GM10248 (cell line): ENCODE data around the gene KLF14.

Experiments
- CTCF ChIA-PET: fragments of 300-600 bp; sonication (Branson Sonifier 250); formaldehyde crosslinking; extraction: SDS; loops from one replicate; lab custom pipeline; 2021; ENCODE audit warnings: antibody characterized with exemption; lab: Yijun Ruan, JAX
- POLR2A ChIA-PET: fragments of 350-650 bp; sonication (Branson Sonifier 250); formaldehyde crosslinking; extraction: SDS; loops from one replicate; lab custom pipeline; 2020; ENCODE audit warnings: antibody characterized with exemption; lab: Yijun Ruan, JAX
- DNase-seq: peaks from one replicate; pipeline ENCODE4 v3.0.0; 2012; ENCODE audit errors: extremely low spot score
- TF ChIP-seq, protein P1 (sequence below): IDR thresholded peaks from 2 replicates; pipeline ENCODE4 v1.5.1; 2012; ENCODE audit warnings: mild to moderate bottlenecking, low read depth; ENCODE audit errors: extremely low read depth, missing control alignments, control extremely low read depth

Gene KLF14

GRCh38 chr7:130736298-130736900 lies 2.4 kb upstream of the KLF14 start:
- CTCF ChIA-PET: no interaction called here
- POLR2A ChIA-PET: no interaction called here
- TF ChIP-seq, protein P1, sequence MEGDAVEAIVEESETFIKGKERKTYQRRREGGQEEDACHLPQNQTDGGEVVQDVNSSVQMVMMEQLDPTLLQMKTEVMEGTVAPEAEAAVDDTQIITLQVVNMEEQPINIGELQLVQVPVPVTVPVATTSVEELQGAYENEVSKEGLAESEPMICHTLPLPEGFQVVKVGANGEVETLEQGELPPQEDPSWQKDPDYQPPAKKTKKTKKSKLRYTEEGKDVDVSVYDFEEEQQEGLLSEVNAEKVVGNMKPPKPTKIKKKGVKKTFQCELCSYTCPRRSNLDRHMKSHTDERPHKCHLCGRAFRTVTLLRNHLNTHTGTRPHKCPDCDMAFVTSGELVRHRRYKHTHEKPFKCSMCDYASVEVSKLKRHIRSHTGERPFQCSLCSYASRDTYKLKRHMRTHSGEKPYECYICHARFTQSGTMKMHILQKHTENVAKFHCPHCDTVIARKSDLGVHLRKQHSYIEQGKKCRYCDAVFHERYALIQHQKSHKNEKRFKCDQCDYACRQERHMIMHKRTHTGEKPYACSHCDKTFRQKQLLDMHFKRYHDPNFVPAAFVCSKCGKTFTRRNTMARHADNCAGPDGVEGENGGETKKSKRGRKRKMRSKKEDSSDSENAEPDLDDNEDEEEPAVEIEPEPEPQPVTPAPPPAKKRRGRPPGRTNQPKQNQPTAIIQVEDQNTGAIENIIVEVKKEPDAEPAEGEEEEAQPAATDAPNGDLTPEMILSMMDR: no peak
- no peak for DNase-seq

DNA sequence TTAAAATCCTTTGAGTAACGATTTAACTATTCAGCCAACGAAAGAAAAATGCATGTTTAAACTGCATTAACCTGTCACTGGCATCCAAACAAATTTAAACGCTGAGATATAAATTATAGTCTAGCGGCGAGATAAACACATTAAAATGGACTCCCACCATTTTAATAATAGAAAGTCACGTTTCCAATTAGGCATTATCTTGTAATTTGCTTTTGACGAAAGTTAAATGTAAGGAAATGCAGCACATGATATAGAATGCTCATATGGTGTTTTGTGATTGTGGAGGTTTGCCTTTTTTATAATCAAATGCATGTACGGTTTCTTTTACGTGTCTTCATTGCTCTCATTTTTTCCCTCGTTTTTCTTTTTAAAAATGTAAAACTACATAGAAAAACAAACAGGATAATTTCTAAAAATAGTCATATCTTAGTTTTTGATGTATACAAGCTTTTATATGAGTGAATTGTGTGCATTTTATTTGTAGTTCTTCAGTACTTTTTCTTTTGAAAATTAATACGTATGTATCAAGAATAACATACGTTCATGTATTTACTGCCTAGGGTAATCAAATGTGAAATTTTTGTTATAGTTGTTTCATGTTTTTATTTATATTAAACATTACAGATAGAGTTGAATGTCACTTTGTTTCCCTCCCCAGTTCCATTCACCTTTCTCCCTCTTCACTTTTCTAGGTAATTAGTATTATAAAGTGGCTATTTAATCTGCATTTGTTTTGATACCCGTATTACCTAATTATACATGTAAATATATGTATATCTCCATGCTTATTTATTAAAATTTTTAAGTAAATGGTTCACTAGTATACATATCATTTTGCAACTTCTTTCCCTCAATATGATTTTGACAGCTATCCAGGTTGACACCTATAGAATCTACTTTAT lies 1.1 kb upstream of the KLF14 start:
- ChIA-PET CTCF (interaction anchor here (1.5 to 3.6 kb wide), 2 partner anchors 13 to 23 kb away, joined by 4 to 10 read pairs; no protein-coding TSS in a partner anchor), POLR2A (no interaction called here)
- DNase-seq: no peak
- TF ChIP-seq, protein P1: no peak

DNA sequence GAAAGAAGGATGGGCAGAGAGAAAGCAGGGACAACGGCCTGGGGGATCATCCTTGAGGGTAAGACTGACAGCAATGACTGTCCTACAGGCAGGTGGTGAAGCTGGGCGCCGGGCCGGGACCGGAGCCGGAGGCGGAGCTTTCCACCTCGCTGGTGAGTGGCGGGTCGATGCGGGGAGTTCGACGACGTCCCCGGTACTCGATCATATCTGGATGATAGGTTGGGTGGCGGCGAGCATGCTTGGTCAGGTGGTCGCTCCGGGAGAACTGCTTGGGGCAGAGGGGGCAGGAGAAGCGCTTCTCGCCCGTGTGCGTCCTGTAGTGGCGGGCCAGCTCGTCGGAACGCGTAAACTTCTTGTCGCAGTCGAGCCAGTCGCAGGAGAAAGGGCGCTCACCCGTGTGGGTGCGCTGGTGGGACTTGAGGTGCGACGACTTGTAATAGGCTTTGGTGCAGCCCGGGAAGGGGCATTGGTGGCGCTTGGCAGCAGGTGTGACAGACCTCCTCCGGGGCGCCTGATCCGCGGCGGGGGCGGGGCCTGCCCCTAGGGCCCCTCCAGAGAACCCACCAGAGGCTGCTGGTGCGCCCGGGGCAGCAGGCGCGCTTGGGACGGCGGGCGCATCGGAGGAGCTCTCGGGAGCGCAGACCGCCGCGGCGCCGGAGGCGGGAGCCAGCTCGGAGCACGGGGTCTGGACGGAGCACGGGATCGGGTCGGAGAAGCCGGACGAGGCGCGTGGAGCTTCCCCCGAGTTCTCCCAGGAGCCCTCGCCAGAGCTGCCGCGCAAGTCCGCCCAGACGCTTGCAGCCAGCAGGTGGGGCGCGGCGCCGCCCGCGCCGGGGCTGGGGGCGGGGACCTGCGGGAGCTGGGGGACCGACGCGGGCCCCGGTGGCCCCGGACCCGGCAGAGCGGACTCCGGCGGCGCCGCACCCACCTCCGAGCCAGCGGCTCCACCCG lies 752 bp downstream of the KLF14 start:
- TF ChIP-seq, protein P1: peak; percentile 18
- DNase-seq: peak; percentile 69
- ChIA-PET POLR2A (interaction anchor here (0.6 kb wide), 1 partner anchor 698 kb away, joined by 5 read pairs; no protein-coding TSS in a partner anchor), CTCF (interaction anchor here (1.1 to 3.6 kb wide), 3 partner anchors 9 to 24 kb away, joined by 5 to 25 read pairs (median 10); no protein-coding TSS in a partner anchor)

- ChIA-PET POLR2A (no interaction called here), CTCF (interaction anchor here (0.8 to 1.8 kb wide), 4 partner anchors 8 to 17 kb away, joined by 4 to 5 read pairs (median 4); no protein-coding TSS in a partner anchor)
- TF ChIP-seq, protein P1: no peak
- no peak for DNase-seq
Measured at GRCh38 chr7:130723784-130724183, 10.2 kb downstream of the KLF14 start.

DNA sequence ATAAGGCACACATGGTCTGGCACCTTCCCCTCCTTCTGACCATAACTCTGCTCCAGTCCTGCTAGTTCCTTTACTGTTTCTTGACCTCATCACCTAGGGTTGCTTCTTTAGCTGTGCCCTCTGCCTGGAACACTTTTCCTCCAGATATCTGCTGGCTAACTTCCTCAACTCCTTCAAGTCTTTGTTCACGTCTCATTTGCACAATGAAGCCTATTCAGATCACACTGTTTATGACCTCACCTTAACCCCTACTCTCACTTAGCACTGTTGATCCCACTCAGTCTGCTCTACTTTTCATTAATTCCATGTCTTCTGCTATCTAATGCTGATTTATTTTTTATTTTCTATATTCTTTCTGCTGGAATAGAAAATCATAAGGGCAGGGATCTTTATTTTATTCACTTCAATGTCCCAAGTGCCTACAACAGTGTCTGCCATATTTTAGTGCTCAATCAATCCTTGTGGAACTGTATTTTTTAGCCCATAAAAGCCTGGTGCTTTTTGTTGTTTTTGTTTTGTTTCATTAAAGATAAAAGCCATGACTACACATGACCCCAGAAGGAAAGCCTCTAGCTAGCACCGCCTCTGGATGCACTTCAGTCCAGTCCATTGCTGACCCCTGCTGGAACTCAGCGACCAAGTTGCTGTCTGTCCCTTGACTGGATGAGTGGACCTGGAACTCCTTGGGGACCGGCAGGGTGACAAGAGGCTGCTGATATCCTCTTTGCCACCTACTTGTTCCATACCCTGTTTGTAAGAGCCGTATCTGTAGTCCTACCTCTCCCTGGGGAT lies 12.3 kb downstream of the KLF14 start:
- ChIA-PET POLR2A (no interaction called here), CTCF (interaction anchor here (0.6 to 2.7 kb wide), 9 partner anchors 11 to 659 kb away, joined by 3 to 10 read pairs (median 5); partner anchors contain the start of genes KLF14 and KLHDC10)
- DNase-seq: peak; percentile 26
- TF ChIP-seq, protein P1: peak; percentile 37
